ENCODE results near the gene LLGL2.

LLGL2 gene

GRCh38 chr17:75617675-75618074 is 92.2 kb downstream of the LLGL2 start:
- no peak for TF ChIP-seq CTCF (conservative IDR thresholded peaks at IDR 0.05; ENCODE audit: low read depth, low read length)
- H3K4me3 ChIP-seq (ENCODE audit: low read depth, low read length), result no peak overlapping the region
- DNase-seq (ENCODE audit: low read depth), result no peak

GRCh38 chr17:75619506-75620431 is 94.3 kb downstream of the LLGL2 start:
- DNase-seq (ENCODE audit: low read depth), result peak; percentile 54
- H3K4me3 ChIP-seq (ENCODE audit: low read depth, low read length), result no peak overlapping the region
- peak; percentile 61 for TF ChIP-seq CTCF (conservative IDR thresholded peaks at IDR 0.05; ENCODE audit: low read depth, low read length)

DNA sequence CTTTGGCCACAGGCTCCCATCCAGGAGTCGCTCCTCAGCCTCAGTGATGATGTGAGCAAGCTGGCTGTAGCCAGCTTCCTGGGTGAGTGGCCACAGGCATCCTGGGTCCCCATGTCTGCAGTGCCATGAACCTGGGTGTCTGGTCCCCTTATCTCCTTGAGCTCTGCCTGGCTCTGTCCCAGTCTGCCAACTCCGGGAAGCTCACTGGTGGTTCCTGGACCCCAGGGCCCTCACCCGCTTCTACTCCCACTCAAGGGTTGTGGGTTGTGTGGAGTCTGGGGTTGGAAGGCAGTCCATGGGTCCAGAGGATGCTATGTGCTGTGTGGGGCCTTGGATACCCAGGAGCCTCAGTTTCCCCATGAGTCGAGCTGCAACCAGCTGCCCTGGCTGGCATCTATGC is 96.0 kb downstream of the LLGL2 start:
- TF ChIP-seq CTCF (conservative IDR thresholded peaks at IDR 0.05; ENCODE audit: low read depth, low read length), result no peak
- no peak overlapping the region for H3K4me3 ChIP-seq (ENCODE audit: low read depth, low read length)
- no peak for DNase-seq (ENCODE audit: low read depth)

DNA sequence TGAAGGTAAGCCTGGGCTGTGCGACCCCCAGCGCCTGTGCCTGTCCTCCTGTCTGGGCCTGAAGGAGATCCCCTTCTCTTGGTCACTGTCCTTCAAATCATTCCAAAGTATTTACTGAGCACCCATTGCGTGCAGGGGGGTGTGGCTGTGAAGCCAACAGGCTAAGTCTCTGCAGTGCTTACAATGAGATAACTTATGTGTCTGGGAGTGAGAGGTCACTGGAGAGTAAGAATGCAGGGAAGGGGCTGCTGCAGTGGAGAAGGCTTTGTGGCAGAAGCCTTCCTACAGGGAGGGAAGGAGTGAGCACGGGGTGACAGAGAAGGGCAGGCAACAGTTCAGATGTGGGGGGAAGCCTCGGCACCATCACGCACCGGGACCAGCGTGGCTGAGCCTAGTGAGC is 96.6 kb downstream of the LLGL2 start:
- DNase-seq (ENCODE audit: low read depth), result no peak
- no peak for TF ChIP-seq CTCF (conservative IDR thresholded peaks at IDR 0.05; ENCODE audit: low read depth, low read length)
- H3K4me3 ChIP-seq (ENCODE audit: low read depth, low read length), result no peak overlapping the region

DNA sequence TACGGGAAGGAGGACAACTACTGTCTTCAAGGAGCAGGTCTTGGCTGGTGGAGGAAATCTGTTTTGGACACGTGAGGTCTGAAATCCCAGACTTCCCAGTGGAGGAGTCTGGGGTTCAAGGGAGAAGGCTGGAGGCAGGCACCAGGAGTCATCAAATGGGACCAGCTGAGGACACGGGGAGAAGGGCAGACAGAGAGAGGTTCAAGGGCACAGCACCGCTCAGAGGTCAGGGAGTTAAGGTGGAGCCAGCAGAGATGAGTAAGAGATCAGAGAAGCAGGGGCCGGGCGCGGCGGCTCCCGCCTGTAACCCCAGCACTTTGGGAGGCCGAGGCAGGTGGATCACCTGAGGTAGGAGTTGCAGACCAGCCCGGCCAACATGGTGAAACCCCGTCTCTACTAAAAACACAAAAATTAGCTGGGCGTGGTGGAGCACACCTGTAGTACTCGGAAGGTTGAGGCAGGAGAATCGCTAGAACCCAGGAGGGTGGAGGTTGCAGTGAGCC is 97.3 kb downstream of the LLGL2 start:
- H3K4me3 ChIP-seq (ENCODE audit: low read depth, low read length), result no peak overlapping the region
- no peak for TF ChIP-seq CTCF (conservative IDR thresholded peaks at IDR 0.05; ENCODE audit: low read depth, low read length)
- no peak for DNase-seq (ENCODE audit: low read depth)

- DNase-seq (ENCODE audit: low read depth), result no peak
These were observed 97.9 kb downstream of the LLGL2 start for GRCh38 chr17:75623386-75623785.

More at GRCh38 chr17:75623386-75623785, 97.9 kb downstream of the LLGL2 start:
- no peak for TF ChIP-seq CTCF (conservative IDR thresholded peaks at IDR 0.05; ENCODE audit: low read depth, low read length)
- H3K4me3 ChIP-seq (ENCODE audit: low read depth, low read length), result no peak overlapping the region
